ENCODE results near the gene FAXC.
A peak's percentile ranks its signal among the peaks of the same experiment; 100 is the strongest.

Gene FAXC

DNA sequence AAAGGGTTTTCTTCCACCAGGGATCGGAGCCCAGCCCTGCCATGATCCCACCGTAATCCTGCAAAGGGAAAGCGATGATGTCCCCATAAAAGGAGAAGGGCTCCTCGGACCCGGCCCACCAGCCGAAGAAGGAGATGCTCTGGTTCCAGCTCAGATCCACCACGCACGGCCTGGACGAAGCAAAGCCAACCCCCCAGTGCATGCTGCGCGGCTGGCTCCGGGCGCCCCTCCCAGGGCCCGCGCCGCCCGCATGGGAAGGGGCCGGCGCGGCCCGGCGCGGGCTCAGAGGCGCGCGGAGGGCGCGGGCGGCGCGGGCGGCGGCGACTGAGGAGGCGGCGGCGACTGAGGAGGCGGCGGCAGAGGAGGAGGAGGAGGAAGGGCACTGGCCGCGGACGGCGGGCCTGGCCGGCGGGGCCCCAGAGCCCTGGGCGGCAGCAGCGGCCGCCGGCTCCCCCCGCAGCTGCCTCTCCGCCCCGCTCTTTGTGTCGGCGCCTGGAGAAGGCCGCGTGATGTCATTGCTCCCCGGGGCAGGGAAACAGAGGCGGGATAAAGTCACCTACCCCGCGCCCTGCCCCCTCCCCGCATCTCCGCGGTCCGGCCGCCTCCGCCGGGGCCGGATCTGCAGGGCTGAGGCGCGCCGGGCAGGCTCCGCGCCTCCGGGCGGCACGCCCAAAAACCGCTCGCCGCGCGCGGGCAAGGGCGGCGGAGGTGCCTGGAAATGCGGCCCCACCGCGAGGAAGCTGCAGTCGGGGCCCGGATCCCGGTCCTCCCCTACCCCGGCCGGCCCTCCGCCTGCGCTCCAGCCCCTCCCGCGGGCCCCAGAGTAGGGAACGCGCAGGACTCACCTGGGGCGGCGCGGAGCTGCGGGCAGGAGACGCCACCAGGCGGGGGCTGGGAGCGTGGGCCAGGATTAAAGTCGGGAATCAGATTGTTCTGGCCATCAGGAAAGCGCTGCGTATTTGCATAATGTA is at the start of gene FAXC:
Gene FAXC (minus strand): TSS at position 504 of the 971 bp plus-strand sequence. CDS start 302 bp downstream, at position 202.
- peak; percentile 62 to 72 for DNase-seq

DNA sequence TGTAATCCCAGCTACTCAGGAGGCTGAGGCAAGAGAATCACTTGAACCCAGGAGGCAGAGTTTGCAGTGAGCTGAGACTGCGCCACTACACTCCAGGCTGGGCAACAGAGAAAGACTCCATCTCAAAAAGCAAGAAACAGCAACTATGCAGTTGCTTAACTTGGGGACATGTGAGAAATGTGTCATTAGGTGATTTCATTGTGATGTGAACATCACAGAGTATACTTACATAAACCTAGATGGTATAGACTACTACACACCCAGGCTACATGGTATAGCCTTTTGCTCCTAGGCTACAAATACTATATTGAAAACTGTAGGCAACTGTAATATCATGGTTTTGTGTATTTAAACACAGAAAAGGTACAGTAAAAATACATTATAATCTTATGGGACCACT is 47.8 kb upstream of the FAXC start:
- DNase-seq: no peak

DNA sequence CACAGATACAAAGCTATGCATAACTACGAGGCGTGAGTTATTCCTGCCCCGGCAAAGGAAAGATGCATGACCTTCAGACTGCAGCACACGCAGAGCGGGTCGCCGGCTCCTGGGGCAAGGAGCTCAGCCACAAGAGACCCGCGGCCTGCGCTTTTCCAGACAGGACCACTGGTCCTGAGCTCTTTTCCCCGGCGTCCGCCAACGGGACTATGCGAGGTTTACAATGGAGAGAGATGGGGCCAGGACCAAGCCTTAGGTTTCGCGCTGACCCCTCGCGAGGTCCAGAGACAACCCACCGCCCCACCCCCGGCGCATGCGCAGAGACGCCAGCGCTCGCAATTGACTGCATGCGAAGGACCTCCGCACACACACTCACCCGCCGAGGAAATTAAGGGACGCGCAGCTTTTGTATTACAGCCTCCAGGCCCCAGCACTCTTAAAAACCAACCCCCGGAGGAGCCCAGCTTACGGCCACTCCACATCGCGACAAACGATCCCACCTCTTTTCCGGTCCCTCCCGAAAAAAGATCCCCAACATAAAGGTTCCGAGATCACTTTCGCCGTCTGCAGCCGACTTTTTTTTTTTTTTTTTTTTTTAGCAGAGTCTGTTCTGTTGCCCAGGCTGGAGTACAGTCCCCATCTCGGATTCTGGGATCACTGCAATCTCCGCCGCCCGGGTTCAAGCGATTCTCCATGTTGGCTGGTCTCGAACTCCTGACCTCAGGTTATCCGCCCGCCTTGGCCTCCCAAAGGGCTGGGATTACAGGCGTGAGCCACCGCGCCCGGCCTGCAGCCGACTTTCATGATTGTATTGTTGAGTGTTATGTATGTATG is 44.4 kb upstream of the FAXC start, which contains the start of gene COQ3:
Gene COQ3 (minus strand): TSS at position 498 of the 834 bp plus-strand sequence. CDS start 16 bp downstream, at position 482.
- DNase-seq: peak; percentile 73 to 75

DNA sequence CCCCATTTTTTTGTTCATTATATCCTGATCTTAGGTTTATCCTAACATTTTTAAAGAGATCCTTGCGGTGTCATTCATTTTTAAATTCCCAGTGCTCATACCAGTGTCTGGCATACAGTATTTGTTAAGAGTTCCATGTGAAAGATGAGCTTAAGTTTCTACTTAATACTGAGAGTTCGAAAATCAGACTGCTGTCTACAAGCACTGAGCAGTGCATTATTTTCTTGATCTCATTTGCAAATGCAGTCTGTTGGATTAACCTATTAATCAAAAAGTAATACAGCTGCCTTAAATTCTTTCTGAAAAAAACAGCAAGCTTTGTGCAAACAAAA is 43.9 kb upstream of the FAXC start:
- no peak for DNase-seq

DNA sequence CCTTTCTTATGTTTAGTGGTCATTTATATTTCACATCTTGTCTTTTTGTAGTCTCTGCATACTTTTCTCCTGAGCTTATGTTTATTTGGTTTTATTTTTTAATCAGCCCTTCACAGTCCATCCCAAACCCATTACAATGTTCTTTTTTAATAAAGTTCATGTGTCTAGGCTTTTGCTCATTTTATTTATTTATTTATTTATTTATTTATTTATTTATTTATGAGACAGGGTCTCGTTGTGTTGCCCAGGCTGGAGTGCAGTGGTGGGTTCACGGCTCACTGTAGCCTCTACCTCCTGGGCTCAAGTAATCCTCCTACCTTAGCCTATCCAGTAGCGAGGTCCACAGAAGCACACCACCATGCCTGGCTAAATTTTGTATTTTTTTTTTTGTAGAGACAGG is 41.4 kb upstream of the FAXC start:
- no peak for DNase-seq

DNA sequence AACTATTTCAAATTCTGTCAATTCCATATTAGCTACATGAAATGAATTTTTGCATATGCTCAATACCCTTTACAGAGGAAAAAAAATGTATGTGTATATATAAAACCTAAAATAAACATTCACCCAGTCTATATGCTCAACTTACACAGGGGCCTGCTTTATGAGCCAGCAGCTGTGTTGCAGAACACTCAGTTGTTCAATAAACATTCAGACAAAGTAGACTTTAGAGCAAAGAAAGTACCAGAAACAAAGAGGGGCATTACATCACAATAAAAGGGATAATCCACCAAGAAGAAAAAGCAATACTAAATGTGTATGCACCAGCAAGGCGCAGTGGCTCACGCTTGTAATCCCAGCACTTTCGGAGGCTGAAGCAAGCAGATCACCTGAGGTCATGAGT is 35.0 kb upstream of the FAXC start:
- DNase-seq: no peak

DNA sequence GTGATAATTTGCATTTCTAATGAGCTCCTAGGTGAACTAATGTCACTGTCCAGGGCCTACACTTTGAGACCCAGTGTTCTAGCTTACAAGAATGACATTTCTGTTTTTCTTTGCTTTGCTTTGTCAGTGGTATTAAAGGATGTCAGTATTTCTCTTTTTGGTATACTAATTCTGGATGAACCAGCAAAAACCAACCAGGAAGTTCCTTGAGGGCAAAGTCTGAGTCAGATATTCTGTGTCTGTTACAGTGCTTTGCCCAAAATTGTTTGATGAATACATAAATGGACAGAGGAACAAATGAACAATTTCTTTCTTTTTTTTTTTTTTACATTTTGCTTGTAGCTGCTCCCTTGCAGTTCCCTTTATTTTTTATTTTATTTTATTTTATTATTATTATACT is 29.2 kb upstream of the FAXC start:
- no peak for DNase-seq

DNA sequence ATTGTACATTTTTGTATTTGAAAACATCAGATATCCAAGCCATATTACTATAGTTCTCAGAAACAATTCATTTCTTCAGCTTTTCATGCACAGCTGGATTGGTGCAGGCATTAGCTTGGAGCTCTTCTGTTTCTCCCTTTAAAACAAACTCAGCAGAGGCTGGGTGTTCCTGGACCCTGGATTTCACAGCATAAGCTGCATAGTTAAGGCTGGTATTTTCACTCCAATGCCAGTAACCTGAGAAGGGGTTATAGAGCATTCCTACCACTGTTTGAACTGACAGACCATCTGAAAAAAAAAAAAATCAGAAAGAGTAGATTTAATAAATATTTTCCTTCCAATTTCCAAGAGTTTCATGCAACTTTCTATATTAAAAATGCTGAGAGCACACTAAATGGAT is 20.1 kb upstream of the FAXC start:
- DNase-seq: no peak

DNA sequence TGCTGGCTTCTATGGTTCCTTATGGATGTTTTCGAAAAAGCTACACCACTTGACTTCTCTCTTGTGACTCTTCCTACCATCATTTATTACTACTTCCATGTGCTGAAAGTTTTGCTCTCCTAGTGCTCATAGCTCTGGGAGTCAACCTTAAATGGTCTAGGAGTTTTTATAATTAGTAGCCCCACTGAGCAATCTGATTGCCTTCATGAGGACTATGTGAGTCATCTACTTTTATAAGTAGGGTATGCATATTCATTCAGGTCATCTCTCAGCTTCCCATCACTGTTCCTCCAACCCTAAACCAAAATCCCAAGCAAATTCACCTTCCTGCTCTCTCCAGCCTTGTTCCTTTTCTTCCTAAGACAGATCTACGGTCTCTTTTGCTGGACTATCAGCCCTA is 17.4 kb upstream of the FAXC start:
- no peak for DNase-seq

DNA sequence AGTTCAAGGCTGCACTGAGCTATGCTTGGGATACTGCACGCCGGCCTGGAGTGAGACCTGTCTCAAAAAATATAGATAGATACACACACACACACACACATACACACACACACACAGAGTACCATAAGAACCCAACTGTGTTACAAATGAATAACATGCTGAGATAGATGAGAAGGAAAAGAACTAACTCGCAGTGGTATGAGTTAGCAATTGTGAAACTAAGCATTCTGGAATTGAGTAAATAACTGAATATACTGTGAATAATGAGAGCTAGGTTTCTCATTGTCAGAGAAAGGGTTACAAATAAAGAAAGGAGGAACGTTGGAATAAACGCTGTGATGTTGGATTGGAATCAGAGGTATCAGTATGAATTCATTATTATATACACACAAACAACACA is 14.6 kb upstream of the FAXC start:
- DNase-seq: no peak

DNA sequence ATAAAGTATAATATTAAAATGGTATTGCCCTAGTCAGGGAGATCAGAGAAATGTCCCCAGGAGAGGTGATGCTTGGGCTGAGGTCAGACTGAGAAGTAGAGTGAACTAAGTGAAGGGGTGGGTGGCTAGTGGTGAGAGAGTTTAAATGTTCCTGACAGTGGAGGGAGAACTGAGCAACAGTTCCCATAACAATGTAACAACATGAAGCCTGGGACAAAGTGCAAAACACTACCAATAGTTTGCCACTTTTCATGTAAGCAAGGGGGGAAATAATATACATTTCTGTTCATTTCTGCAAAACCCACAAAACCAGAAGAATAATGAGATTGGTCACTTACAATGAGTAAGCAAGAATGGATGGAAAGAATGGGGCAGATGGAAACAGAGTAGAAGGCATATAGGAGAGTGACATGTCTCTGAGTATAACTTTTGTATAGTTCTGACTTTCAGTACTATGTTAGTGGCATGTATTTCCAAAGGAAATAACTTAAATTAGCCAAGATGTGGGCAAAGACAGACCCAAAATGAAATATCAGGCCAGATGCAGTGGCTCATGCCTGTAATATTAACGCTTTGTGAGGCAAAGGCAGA is 13.3 kb upstream of the FAXC start:
- DNase-seq: no peak

DNA sequence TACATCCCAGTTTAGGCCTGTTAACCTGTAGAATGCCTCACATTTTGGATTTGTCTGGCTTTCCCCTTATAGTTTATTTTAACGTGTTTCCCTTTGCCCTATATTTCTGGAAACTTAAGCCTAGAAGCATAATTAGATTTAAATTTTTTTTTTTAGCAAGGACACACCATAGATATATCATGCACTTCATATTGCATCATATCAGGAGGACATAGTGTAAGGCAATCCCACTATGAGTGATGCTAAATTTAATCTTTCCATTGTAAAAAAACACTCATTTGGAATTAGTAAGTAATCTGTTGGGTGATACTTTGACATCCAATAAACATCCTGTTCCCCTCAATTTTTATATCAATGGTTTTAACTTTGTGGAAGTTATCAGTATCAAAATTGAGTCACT is 10.3 kb upstream of the FAXC start:
- no peak for DNase-seq

DNA sequence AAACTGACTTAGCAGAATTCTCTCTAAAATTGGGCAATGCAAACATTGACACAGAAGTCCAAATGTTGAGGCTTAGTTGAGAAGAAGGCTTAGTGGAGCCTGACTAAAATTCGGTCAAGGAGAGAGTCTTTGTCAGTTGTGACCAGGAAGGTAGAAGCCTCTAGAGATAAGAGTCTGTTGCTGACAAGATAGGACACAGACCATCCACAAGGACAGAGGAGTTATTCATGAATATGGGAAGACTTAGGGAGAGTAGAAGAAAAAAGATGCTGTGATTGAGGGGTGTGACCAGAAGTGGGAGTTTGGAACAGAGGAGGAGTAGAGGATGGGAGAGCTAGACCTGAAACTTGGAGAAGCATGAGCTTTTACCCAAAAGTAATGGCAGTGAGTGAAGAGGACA is 7.2 kb upstream of the FAXC start:
- DNase-seq: no peak

DNA sequence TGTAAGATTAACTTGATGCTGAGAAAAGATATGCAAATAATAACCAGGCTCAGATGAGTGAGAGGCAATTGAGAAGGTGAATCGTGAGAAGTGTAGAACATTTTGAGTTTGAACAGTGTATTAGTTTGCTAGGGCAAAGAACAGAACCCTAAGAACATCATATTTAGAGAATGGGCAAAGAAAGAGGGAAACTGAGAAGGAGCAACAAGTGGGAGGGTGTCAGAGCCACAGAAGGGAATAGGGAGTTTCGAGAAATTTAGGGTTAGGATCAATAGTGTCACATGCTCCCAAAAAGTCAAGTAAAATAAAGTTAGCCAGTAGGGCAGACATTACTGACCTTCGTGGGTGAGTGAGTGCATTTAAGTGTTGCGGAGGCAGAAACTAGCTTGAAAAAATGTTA is 5.5 kb upstream of the FAXC start:
- no peak for DNase-seq

DNA sequence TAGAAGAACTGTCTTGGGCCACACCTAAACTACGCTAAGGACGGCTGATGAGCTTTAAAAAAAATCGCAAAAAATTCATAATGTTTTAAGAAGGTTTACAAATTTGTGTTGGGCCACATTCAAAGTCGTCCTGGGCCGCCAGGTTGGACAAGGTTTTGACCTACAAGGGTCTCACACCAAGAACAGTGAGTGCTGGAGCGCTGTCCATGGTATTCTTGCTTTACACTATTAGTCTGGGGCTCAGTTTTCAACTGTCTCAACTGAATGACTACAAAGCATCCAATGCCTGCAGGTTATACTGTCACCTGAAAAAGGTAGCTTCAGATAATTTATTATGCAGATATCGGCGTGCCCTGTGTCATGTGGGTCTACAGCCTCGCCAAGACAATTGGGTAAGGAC is 3.7 kb upstream of the FAXC start:
- DNase-seq: no peak

DNA sequence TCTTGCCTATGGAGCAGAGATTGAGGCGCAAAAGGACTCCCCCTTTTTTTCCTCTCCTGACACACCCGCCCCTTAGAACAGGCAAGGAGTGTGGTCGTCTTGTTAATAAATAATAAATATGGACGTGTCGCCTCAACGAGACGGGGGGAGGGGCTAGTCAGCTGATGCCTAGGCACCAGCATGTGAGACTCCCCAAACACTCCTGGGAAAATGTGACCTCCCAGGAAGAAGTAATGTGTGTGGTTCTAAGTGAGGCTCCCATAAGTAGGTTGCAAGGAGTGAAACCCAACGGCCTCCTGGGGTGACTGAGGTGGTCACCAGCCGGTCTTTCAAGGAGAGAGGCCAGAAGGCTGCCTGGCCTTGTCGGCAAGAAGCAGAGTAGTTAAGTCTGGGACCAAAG is 1.1 kb upstream of the FAXC start:
- DNase-seq: no peak

DNA sequence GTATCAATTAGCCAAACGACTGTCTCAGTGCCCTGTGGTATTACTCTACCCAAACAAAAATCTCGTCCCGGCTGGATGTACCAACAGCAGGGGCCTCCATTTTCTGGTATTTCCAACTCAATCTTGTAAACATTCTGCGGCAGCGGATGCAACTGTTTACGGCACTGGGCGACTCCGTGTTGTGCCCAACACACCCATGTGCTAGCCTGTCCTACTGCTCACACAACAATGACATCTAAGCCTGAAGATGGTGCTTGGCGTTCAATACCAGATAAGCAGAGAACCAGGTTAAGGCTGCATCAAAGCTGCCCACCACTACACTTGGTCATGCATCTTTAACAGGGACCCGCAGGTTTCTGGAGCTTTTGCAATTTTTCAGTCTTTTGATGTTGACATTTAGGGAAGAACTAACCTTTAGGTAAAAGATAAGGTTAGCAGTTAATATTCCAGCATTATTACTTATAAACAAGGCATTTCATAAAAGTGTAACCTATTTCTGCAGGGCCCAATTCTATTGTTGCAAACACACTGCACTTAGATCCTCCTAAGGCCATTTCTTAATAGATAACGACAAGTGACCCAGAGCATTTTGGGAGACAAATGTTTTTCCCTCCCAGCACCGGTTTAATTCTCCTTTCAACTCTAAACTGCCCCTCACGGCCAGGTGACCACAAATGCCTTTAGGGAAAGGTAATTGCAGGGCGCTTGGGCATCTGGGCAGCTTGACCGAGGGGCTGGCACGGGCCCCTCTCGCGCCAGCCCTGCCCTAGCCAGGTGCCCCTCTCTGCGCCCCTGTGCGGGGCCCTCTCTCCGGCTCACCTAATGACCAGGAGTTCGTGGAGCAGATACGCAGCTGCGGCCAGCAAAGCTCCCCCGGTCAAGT is 945 bp downstream of the FAXC start:
- DNase-seq: no peak

DNA sequence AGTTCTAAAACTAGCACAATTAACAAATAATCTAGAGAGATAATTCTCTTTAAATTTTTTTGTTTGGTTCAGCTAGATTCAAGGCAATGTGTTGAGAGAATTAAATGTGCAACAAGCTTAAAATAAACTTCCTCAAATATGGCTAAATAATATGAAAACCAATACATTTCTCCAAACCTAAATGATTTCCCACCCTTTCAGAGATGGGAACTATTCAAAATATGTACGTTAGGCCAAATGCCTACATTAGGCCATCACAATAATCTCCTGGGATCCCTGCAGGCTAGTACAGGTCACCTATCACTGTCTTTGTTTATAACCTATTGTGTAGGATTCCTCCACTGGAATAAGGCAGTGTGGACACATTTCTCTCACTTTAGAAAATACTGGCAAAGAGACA is 1.7 kb downstream of the FAXC start:
- DNase-seq: no peak

DNA sequence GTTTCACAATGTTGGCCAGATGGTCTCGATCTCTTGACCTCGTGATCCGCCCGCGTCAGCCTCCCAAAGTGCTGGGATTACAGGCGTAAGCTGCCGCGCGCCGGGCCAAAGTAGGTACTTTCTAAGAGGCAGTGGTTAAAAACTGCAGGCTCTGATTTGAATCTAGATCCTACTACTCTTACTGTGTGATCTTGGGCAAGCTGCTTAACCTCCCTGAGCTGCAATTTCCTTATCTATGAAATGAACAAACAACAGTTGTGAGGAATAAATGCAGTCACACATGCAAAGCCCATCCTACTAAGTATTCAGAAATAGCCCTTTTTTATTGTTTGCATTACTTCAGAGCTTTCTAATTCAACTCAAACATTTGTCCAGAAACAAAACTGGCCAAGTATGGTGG is 2.9 kb downstream of the FAXC start:
- DNase-seq: no peak

DNA sequence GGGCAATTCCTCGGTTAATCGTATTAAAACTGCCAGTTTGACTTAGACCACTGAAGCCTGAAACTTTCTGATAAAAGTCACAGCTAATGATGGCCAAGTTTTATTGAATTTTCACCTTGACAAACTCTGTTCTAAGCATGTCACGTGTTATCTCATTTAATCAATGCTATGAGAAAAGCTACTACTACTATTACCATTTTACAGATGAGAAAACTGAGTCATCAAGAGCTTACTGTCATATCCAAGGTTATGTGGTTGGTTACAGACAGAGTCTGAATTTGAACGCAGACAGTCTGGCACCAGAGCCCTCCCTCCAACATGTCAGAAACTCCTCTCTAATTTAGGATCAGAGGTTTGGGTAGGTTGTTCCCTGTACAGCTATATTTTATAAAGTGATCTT is 4.3 kb downstream of the FAXC start:
- no peak for DNase-seq

DNA sequence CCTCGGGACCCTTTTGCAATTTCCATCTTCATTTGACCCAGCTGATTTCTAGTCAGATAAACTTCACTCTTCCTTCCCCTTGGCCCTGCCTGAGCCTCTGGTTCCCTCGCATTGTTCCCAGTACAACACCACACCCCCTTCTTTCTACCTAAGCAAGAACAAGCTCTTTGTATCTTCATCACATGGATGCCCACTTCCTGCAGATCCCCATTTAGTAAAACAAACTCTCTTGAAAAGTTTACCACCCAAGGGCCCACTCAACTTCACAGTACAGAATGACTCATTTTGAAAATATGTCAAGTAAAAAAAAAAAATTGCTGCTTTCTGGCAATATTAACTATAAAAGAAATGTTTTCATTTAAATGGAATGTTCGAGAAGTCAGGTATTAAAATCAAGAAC is 5.2 kb downstream of the FAXC start:
- DNase-seq: no peak

DNA sequence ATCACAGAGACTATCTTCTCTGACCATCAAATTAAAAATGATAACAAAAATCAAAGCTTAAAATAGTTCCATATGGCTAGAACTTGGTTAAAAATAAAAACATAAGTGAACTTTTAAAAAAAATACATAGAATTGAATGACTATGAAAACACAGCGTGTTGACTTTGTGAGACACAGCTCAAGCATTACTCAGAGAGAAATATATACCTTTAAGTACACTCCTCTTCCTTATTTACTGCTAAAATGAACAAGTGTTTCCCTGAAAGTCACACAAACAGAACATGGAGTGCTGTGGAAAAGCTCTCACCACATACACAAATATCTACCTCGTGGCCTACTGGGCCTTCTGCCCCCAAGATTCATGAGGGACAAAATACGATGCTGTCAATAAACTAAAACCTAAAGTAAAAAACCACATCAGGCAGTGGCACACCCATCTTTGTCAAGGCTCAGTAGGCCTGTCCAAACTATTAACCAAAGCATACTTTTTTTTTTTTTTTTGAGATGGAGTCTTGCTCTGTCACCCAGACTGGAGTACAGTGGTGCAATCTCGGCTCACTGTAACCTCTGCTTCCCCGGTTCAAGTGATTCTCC is 7.5 kb downstream of the FAXC start:
- DNase-seq: no peak

Measured in NCI-H1930 (cell line).